ENCODE measurements around the gene OSR1.
"Not testable (repeated sequence)": the region's sequence is repeated elsewhere in the genome, so short reads cannot be mapped to it uniquely, and the experiment has no call there.

OSR1 gene

GRCh38 chr2:19330436-19330835, 28.0 kb downstream of the OSR1 start:
- no peak for DNase-seq

- no peak for DNase-seq
These were observed 29.0 kb downstream of the OSR1 start for GRCh38 chr2:19329445-19329844.

GRCh38 chr2:19327496-19327895, 30.9 kb downstream of the OSR1 start:
- no peak for DNase-seq

- no peak for DNase-seq
These were observed 36.5 kb downstream of the OSR1 start for GRCh38 chr2:19321946-19322345.

- no peak for DNase-seq
These were observed 37.6 kb downstream of the OSR1 start for GRCh38 chr2:19320813-19321212.

- DNase-seq: no peak
These were observed 38.7 kb downstream of the OSR1 start for GRCh38 chr2:19319698-19320097.

- DNase-seq: no peak
These were observed 39.4 kb downstream of the OSR1 start for GRCh38 chr2:19319064-19319463.

GRCh38 chr2:19313553-19313952, 44.9 kb downstream of the OSR1 start:
- no peak for DNase-seq

GRCh38 chr2:19312949-19313348, 45.5 kb downstream of the OSR1 start:
- DNase-seq: no peak

GRCh38 chr2:19306065-19306464, 52.4 kb downstream of the OSR1 start:
- not testable (repeated sequence) for DNase-seq

GRCh38 chr2:19305400-19306055, 52.9 kb downstream of the OSR1 start:
- DNase-seq: peak; percentile 5

- no peak for DNase-seq
These were observed 56.7 kb downstream of the OSR1 start for GRCh38 chr2:19301706-19302105.
